ENCODE measurements around the gene OPCML.
A peak's percentile ranks its signal among the peaks of the same experiment; 100 is the strongest.

OPCML gene

DNA sequence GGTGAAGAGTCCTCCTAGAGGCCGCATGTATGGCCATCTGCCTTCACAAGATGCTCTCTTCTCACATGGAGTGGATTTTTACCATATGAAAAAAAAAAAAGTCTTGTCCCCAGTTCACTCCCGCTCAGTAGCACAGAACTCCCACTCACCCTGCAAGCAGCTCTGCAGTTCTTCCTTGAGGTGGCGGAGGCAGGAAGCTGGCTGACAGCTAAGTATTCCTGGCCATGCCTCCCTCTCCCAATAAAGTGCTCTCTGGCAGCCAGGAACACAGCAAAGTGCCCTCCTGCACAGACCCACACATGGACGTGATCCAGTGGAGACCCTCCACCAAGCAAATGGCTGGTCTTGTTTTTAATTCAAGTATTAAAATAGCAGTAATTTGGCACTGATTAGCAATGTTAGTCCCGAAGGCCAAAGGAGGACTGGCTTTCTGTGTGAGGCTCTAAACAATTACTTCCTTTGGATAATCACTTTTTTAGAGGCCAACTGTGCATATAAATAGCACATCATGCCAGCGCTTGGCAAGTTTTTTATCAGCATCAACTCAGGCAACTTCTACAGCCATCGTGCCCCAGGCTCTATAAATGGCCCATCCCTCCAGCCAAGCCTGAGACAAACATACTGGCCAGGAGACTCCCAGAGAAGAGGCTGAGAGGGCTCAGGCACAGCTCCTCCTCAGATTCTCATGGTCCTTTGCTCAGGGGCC lies 413.6 kb downstream of the OPCML start:
- DNase-seq, result no peak

DNA sequence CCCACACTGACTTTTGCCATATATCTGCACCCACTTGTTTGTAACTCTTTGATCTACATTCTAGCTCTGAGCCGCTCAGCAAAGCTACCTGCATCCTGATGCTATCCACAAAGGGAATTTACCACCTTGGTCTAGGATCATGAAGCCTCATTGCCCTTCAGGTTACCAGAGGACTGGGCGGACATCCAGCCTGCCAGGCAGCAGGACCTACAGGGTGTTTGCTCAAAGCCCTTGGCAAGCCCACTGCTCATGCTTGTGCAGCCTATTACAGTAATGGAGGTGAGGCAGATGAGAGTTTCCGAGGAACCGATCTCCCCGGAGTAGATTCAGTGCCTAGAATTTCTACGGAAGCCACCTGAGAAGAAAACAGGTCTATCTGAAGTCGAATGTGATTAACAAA lies 417.2 kb downstream of the OPCML start:
- no peak for DNase-seq

DNA sequence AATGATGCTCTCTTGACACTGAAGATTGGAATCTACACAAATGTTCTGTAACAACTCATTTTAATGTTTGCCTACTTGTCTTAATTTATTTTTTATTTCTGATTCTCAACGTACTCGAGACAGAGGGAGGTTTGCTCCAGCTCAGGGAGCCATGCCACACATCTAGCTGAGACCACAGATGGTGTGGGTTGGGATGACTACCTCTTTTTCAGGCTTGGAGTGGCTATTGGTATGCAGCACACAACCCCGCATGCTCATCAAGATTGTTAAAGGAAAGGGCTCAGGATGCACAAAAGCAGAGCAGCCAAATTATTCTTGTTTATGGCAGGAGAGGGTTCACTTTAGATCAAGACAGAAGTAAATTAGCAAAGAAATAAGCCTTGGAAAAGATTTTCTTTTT lies 424.5 kb downstream of the OPCML start:
- DNase-seq, result no peak

GRCh38 chr11:133107136-133107535 lies 425.2 kb downstream of the OPCML start:
- no peak for DNase-seq

DNA sequence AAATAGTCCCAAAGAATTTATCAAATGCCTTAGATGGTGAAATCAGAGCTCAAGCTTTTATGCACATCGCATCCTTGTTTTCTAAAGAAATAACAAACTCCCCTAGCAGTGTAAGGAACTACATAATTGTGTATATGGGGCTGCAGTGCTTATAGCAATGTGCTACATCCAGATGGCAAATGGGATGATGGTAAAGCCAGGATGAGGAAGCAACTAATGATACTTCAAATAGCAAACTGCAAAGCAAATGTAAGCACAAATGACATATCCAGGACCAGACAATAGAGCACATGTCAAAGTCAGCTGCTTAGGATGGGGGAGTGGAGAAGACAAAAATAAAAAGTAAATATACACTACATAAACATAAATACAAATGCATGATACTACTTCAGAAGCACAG lies 425.9 kb downstream of the OPCML start:
- DNase-seq, result no peak

- DNase-seq, result no peak
These were observed 428.1 kb downstream of the OPCML start for GRCh38 chr11:133104009-133104744.

- DNase-seq, result no peak
These were observed 435.3 kb downstream of the OPCML start for GRCh38 chr11:133096981-133097380.

DNA sequence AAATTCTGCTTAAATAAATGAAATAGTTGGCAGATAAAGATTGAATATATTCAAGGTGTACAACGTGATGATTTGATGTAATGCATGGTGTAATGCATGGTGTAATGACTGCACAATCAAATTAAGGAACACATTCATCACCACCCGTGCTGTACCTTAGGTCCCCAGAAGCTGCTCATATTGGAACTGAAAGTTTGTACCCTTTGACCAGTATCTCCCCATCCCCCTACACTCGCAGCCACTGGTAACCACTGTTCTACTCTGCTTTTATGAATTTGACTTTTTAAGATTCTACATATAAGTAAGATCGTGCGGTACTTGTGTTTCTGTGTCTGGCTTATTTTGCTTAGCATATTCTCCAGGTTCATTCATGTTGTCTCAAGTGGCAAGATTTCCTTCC lies 445.8 kb downstream of the OPCML start:
- DNase-seq, result no peak

- peak; percentile 73 for DNase-seq
These were observed 449.3 kb downstream of the OPCML start for GRCh38 chr11:133082841-133083488.

GRCh38 chr11:133082453-133082781 lies 449.9 kb downstream of the OPCML start:
- DNase-seq, result peak; percentile 69

GRCh38 chr11:133081730-133082452 lies 450.4 kb downstream of the OPCML start:
- DNase-seq, result no peak

DNA sequence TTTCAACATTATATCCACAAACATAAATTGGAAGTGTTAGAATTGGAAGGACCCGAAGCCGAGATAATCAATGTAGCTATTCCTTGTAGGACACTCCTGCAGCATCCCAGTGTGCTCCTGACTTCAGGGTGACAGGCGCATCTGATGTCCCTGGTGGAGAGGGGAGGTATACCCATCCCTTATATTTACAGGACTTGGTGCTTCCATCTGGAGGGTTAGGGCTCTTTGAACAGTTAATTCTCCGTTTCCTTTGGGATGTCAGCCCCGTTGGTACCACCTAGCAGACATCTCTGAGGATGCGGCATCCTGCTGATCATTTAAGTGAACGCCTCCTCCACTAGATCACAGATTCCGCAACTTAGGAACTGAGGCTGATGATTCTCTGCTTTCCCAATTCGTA lies 451.3 kb downstream of the OPCML start:
- no peak for DNase-seq

GRCh38 chr11:133078591-133079404 lies 453.5 kb downstream of the OPCML start:
- peak; percentile 35 for DNase-seq

DNA sequence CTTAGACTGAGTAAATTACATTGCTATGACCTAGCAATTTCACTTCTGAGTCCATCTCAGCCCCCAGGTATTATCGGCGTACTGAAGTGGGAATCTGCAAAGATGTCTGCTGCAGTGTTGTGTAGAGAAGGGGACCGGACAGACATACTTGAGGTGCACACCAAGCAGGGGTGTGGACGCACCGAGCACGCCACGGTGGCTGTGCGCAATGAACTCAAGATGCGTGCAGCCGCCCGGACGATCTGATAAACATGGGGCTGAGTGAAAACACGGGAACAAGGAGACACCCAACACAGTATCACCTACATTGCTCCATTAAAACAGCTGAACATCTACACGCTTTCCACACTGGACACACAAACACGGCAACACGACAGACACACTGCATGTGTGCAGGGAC lies 454.3 kb downstream of the OPCML start:
- DNase-seq, result no peak

DNA sequence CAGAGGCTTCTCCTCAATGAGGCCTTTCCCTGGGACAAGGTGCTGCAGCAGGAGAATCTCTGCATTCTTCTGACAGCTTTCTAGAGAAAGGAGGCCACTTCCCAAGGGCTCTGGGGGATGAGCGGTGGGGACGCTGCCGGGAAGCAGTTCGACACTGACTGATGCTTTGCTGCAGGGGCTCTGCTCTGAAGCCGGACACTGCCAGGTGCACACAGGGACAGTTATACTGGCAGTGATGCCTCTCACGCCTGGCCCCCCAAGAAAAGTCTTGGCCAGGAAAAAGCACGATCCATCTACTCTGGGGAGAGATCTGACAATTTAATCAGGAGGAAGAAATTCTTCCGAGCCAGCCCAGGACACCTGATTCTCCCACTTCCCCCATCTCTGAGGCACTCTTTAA lies 456.9 kb downstream of the OPCML start:
- DNase-seq, result no peak

DNA sequence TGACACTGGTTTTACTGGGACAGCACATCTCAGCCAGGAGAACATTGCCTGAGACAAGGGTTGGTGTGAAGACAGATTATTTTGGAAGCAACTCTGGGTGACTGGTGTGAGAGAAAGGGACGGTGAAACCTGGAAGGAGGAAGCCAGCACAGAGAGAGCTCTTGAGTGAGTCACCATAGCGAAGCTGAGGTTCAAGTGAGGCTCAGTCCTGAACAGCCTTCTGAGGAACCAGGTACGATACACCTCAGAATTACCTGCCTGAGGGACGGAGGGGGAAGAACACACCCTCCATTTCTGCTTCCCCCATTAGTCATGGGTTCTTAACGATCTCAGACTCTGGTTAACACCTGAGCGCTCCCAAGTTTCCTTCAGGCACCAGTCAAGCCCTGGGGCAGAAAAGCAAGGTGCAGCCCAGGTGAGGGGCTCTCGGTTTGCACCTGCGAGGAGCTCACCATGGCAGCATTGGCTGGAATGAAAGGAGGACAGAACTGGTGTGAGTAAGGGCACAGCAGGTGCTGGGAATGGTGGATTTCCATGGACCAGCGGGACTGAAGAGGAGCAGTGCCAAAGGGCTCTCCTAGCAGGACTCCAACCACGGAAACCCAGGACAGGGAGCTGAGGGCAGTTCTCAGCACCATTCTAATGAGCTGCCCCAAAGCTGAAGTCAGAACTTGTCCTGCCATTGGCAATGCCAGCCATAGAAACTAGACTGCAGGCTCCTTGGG lies 459.3 kb downstream of the OPCML start:
- DNase-seq, result no peak

- no peak for DNase-seq
These were observed 459.9 kb downstream of the OPCML start for GRCh38 chr11:133072378-133072777.

GRCh38 chr11:133070791-133071190 lies 461.5 kb downstream of the OPCML start:
- no peak for DNase-seq

DNA sequence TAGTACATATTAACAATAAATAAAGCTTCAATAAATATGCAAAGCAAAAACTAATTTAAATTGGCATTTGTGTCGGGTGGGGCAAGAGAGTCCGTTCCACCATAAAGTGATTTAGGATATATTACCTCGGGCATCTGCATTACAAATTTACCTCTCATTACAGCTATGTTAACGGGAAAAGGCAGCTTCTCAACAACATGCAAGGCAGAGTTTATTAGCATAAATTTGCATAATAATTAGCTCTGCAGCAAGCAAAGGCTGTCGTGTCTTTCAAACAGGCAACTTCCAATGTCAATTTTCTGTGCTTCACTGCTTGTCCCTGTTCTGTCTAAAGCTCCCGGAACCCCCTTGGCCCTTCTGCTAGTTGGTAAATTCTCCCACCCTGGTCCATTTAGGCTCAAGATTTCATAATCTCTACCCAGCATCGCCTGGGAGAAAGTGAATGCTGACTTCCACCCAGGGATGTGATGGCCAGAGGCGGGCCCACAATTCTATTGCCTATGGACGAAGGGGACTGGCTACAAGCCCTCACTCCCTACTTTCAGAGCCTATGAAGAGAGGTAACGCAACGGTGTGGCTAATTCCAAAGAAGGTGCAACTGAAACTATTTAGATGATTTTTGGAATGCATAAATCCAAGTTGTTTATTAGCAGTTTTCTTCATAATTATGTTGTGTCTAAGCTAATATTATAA lies 462.1 kb downstream of the OPCML start:
- no peak for DNase-seq

- no peak for DNase-seq
These were observed 466.3 kb downstream of the OPCML start for GRCh38 chr11:133065847-133066485.

GRCh38 chr11:133064961-133065360 lies 467.3 kb downstream of the OPCML start:
- DNase-seq, result no peak

Measured in right hindlimb (tissue), 1 donor.